H1 (cell line): ENCODE data around the gene FAIM2. TPM values are rescaled to one million over a fixed set of nuclear protein-coding genes. Genes with fewer than 3 reads are reported as not detected.

Source experiments
- CTCF ChIA-PET: fragments of 300-600 bp; sonication (Branson Sonifier 250); formaldehyde crosslinking; loops from one replicate; lab custom pipeline; 2021; ENCODE audit not compliant: partially characterized antibody; lab: Charles Lee
- POLR2A ChIA-PET: fragments of 300-600 bp; sonication (Branson Sonifier 250); formaldehyde crosslinking; loops from one replicate; lab custom pipeline; 2021; ENCODE audit warnings: inconsistent platforms; ENCODE audit not compliant: partially characterized antibody; lab: Charles Lee
- DNase-seq, 2 experiments: peaks; one replicate each; pipeline versions ENCODE4 v3.0.0 to v3.0.0-alpha.2; 2010 to 2022; ENCODE audit warnings: low spot score in 2 of 2, low read depth in 1 of 2, mixed read lengths in 1 of 2
- FAIRE-seq: peaks from 2 replicates; lab custom pipeline; 2011; peaks lifted over from hg19 to GRCh38; lab: Jason Lieb, UNC
- H2AFZ ChIP-seq: 2 replicates; pipeline ENCODE4 v1.8.1; 2012; ENCODE audit warnings: low read length, inconsistent platforms
- H2AK5ac ChIP-seq: 2 replicates; pipeline ENCODE4 v1.6.1; 2013; ENCODE audit warnings: low read depth, low read length
- H2BK120ac ChIP-seq: replicated peaks from 2 replicates; pipeline ENCODE3; 2013; ENCODE audit warnings: low read depth, low read length, inconsistent platforms
- H2BK12ac ChIP-seq: 2 replicates; pipeline ENCODE4 v1.6.1; 2013; ENCODE audit warnings: low read depth, low read length
- H2BK15ac ChIP-seq: 2 replicates; pipeline ENCODE4 v1.6.1; 2013; ENCODE audit warnings: low read length
- H2BK20ac ChIP-seq: 2 replicates; pipeline ENCODE4 v1.6.1; 2013; ENCODE audit warnings: low read length
- H2BK5ac ChIP-seq: 2 replicates; pipeline ENCODE4 v1.6.1; 2013; ENCODE audit warnings: low read depth, low read length
- H3K14ac ChIP-seq: 2 replicates; pipeline ENCODE4 v1.6.1; 2013; ENCODE audit warnings: inconsistent platforms; ENCODE audit not compliant: insufficient read length
- H3K18ac ChIP-seq: 2 replicates; pipeline ENCODE4 v1.6.1; 2013; ENCODE audit warnings: low read length; ENCODE audit errors: extremely low read depth
- H3K23ac ChIP-seq: 2 replicates; pipeline ENCODE4 v1.6.1; 2013; ENCODE audit warnings: inconsistent platforms; ENCODE audit not compliant: insufficient read length
- H3K23me2 ChIP-seq: 2 replicates; pipeline ENCODE4 v1.6.1; 2013; ENCODE audit warnings: low read depth, low read length
- H3K27ac ChIP-seq: 2 replicates; pipeline ENCODE4 v1.6.1; 2011; ENCODE audit warnings: low read depth, low read length, inconsistent platforms
- H3K27me3 ChIP-seq, 4 experiments: replicated peaks in 1 of 4; 1 replicate in 1 of 4; 2 replicates in 3 of 4; pipeline versions ENCODE4 v1.6.1 to v1.8.1; 2011 to 2013; ENCODE audit warnings: low read length in 3 of 4, mild to moderate bottlenecking in 3 of 4, inconsistent platforms in 2 of 4, mixed read lengths in 2 of 4, moderate library complexity in 1 of 4; ENCODE audit not compliant: control insufficient read depth in 3 of 4, insufficient read depth in 3 of 4; ENCODE audit errors: extremely low read depth in 1 of 4
- H3K36me3 ChIP-seq, 4 experiments: 2 replicates each; pipeline versions ENCODE4 v1.6.1 to v1.8.1; 2011 to 2013; ENCODE audit warnings: mild to moderate bottlenecking in 4 of 4, low read length in 3 of 4, moderate library complexity in 2 of 4, control low read depth in 1 of 4, inconsistent platforms in 1 of 4; ENCODE audit not compliant: insufficient read depth in 4 of 4, control insufficient read depth in 2 of 4
- H3K4ac ChIP-seq: replicated peaks from 2 replicates; pipeline ENCODE3; 2013; ENCODE audit warnings: low read length, low read depth, mixed read lengths, inconsistent platforms; ENCODE audit not compliant: insufficient read length
- H3K4me1 ChIP-seq, 4 experiments: replicated peaks in 1 of 4; 1 replicate in 1 of 4; 2 replicates in 3 of 4; pipeline versions ENCODE4 v1.6.1 to v1.8.1; 2011 to 2013; ENCODE audit warnings: low read length in 3 of 4, inconsistent platforms in 2 of 4, mixed read lengths in 1 of 4; ENCODE audit not compliant: insufficient read depth in 4 of 4, control insufficient read depth in 3 of 4
- H3K4me2 ChIP-seq, 2 experiments: 2 replicates each; pipeline versions ENCODE4 v1.6.1 to v1.8.1; 2011 to 2013; ENCODE audit warnings: low read depth in 2 of 2, low read length in 2 of 2, control low read depth in 1 of 2, inconsistent platforms in 1 of 2, mild to moderate bottlenecking in 1 of 2; ENCODE audit not compliant: insufficient read depth in 1 of 2
- H3K4me3 ChIP-seq, 4 experiments: fragments of 200-600, 300-600 bp in 1 of 4; sonication (generic), shearing (Covaris generic), sonication (Bioruptor Twin) in 1 of 4; 2 replicates each; pipeline versions ENCODE4 v1.5.1 to v1.8.1; 2011 to 2016; ENCODE audit warnings: low read length in 4 of 4, low read depth in 3 of 4, control low read depth in 2 of 4, inconsistent platforms in 2 of 4, mild to moderate bottlenecking in 2 of 4, mixed read lengths in 1 of 4, moderate library complexity in 1 of 4; ENCODE audit not compliant: insufficient read depth in 2 of 4; ENCODE audit errors: extremely low read depth in 1 of 4
- H3K56ac ChIP-seq: replicated peaks from 2 replicates; pipeline ENCODE3; 2013; ENCODE audit warnings: low read depth, mild to moderate bottlenecking, mixed read lengths, low read length, inconsistent platforms; ENCODE audit not compliant: insufficient read length
- H3K79me1 ChIP-seq: 2 replicates; pipeline ENCODE4 v1.6.1; 2013; ENCODE audit warnings: low read depth, low read length, control low read depth
- H3K79me2 ChIP-seq, 2 experiments: 2 replicates each; pipeline versions ENCODE4 v1.6.1 to v1.8.1; 2012 to 2013; ENCODE audit warnings: low read length in 2 of 2, mild to moderate bottlenecking in 2 of 2, inconsistent platforms in 1 of 2; ENCODE audit not compliant: insufficient read depth in 2 of 2, control insufficient read depth in 1 of 2
- H3K9ac ChIP-seq, 4 experiments: replicated peaks in 1 of 4; 1 replicate in 1 of 4; 2 replicates in 3 of 4; pipeline versions ENCODE4 v1.6.1 to v1.8.1; 2011 to 2013; ENCODE audit warnings: low read depth in 3 of 4, low read length in 3 of 4, control low read depth in 2 of 4, mild to moderate bottlenecking in 2 of 4, moderate library complexity in 2 of 4, inconsistent platforms in 1 of 4; ENCODE audit errors: extremely low read depth in 1 of 4
- H3K9me3 ChIP-seq, 2 experiments: 2 replicates each; pipeline versions ENCODE4 v1.6.1 to v1.8.1; 2012 to 2013; ENCODE audit warnings: mild to moderate bottlenecking in 2 of 2, moderate library complexity in 2 of 2, control low read depth in 1 of 2, inconsistent platforms in 1 of 2, low read depth in 1 of 2, low read length in 1 of 2, mixed read lengths in 1 of 2; ENCODE audit not compliant: insufficient read depth in 2 of 2
- H4K20me1 ChIP-seq, 2 experiments: replicated peaks in 1 of 2; 2 replicates each; pipeline versions ENCODE3 to v1.8.1; 2011 to 2013; ENCODE audit warnings: inconsistent platforms in 2 of 2, low read length in 2 of 2, mild to moderate bottlenecking in 1 of 2; ENCODE audit not compliant: insufficient read depth in 2 of 2, control insufficient read depth in 1 of 2
- H4K5ac ChIP-seq: 2 replicates; pipeline ENCODE4 v1.6.1; 2013; ENCODE audit warnings: low read length, low read depth, mixed read lengths, inconsistent platforms; ENCODE audit not compliant: insufficient read length
- H4K8ac ChIP-seq: 2 replicates; pipeline ENCODE4 v1.8.0; 2013; ENCODE audit warnings: mild to moderate bottlenecking, moderate library complexity, low read length, inconsistent platforms; ENCODE audit not compliant: insufficient read depth; ENCODE audit errors: extremely low read depth
- H4K91ac ChIP-seq: replicated peaks from 2 replicates; pipeline ENCODE3; 2013; ENCODE audit warnings: low read length, mixed read lengths, inconsistent platforms; ENCODE audit not compliant: insufficient read length
- KDM4A ChIP-seq: IDR thresholded peaks from one replicate; pipeline ENCODE4 v1.7.1; 2012; ENCODE audit warnings: low read depth, mild to moderate bottlenecking, moderate library complexity, low read length, inconsistent platforms; ENCODE audit not compliant: severe bottlenecking
- NANOG ChIP-seq: IDR thresholded peaks from 2 replicates; pipeline ENCODE4 v1.6.1; 2011; ENCODE audit warnings: low read length, low read depth, mild to moderate bottlenecking, inconsistent platforms; ENCODE audit not compliant: insufficient read depth, poor library complexity, severe bottlenecking
- NRF1 ChIP-seq: IDR thresholded peaks from 2 replicates; pipeline ENCODE4 v1.6.1; 2011; ENCODE audit warnings: mild to moderate bottlenecking, low read depth, low read length, improper control_type of control experiment
- POLR2A ChIP-seq, 2 experiments: IDR thresholded peaks; 1 replicate in 1 of 2; 2 replicates in 1 of 2; pipeline ENCODE4 v1.6.1; 2011; ENCODE audit warnings: low read depth in 2 of 2, low read length in 2 of 2, mild to moderate bottlenecking in 2 of 2; ENCODE audit errors: control extremely low read depth in 1 of 2
- POU5F1 ChIP-seq: IDR thresholded peaks from 2 replicates; pipeline ENCODE4 v1.6.1; 2011; ENCODE audit warnings: low read depth, mild to moderate bottlenecking, low read length, moderate library complexity
- RFX5 ChIP-seq: IDR thresholded peaks from 2 replicates; pipeline ENCODE4 v1.6.1; 2011; ENCODE audit warnings: low read depth, low read length, improper control_type of control experiment, borderline replicate concordance
- RXRA ChIP-seq: IDR thresholded peaks from 2 replicates; pipeline ENCODE4 v1.6.1; 2011; ENCODE audit warnings: low read depth, mild to moderate bottlenecking, low read length, moderate library complexity; ENCODE audit not compliant: insufficient read depth
- SIX5 ChIP-seq: IDR thresholded peaks from 2 replicates; pipeline ENCODE4 v1.6.1; 2011; ENCODE audit warnings: mild to moderate bottlenecking, low read depth, low read length
- TBP ChIP-seq: IDR thresholded peaks from 2 replicates; pipeline ENCODE4 v1.6.1; 2011; ENCODE audit warnings: low read depth, low read length, improper control_type of control experiment
- TCF12 ChIP-seq: IDR thresholded peaks from 2 replicates; pipeline ENCODE4 v1.6.1; 2011; ENCODE audit warnings: low read depth, mild to moderate bottlenecking, low read length
- WGBS, 2 experiments: shearing (Covaris generic) in 1 of 2; methylation state at CpG; one replicate each; pipeline versions ENCODE4 v1.1.6 to v1.1.7; 2013 to 2015; ENCODE audit warnings: low lambda C conversion rate in 2 of 2, mixed read lengths in 2 of 2, inconsistent platforms in 1 of 2, low coverage in 1 of 2, missing lambda C conversion rate in 1 of 2; ENCODE audit not compliant: insufficient replicate concordance in 2 of 2, insufficient coverage in 1 of 2, insufficient read length in 1 of 2; ENCODE audit errors: extremely low coverage in 1 of 2, missing lambda C conversion rate in 1 of 2; 5-methylcytosine and 5-hydroxymethylcytosine counted together
- polyA plus RNA-seq, 7 experiments: library from polyadenylated mRNA; depleted of rRNA in 3 of 7; stranded (reverse) in 5 of 7; unstranded in 2 of 7; fragments of >200 nt in 5 of 7; fragments of 200-250 nt in 2 of 7; gene quantifications; 1 replicate in 5 of 7; 2 replicates in 1 of 7; 4 replicates in 1 of 7; pipeline versions ENCODE4 v1.2.1 to v1.2.3, GENCODE V29; 2011 to 2013; ENCODE audit warnings: missing spikeins in 2 of 7, mixed read lengths in 2 of 7
- total RNA-seq: library from RNA; stranded (reverse); fragmentation: NEBNext Ultra II Directional; extraction: Animal tissue kit (Norgen Biotek cat#: 25700); gene quantifications from 2 replicates; pipeline ENCODE4 v1.2.1, GENCODE V29; 2021

FAIM2 gene
- total and polyA plus RNA-seq, 2 of the 8 experiments (the other 6 are each of a cell fraction or from before 2014, with no cell fraction given): 0.89 to 1.3 TPM

GRCh38 chr12:49942921-49943624 is 39.4 kb upstream of the FAIM2 start:
- peaks cover 3 to 17% (median 4%) of the 10 kb centered on the region in 4 experiments; a peak in 6 of 7 replicates for H3K4me1 ChIP-seq
- H3K36me3 ChIP-seq: no peaks in the 10 kb centered on the region
- peak overlapping the region; percentile 71; the same call in 1 of the 2 replicates for H2BK12ac ChIP-seq
- no peaks in the 10 kb centered on the region for H3K79me2 ChIP-seq
- no peak overlapping the region for H4K5ac ChIP-seq
- no peak overlapping the region for H2AFZ ChIP-seq
- H3K14ac ChIP-seq: no peak overlapping the region
- H3K79me1 ChIP-seq: no peaks in the 10 kb centered on the region
- no peak overlapping the region for H2BK120ac ChIP-seq
- no peak overlapping the region for H3K23ac ChIP-seq
- no peak overlapping the region; the same call in 1 of the 2 replicates for H4K8ac ChIP-seq
- H3K9ac ChIP-seq: no peak overlapping the region
- H3K9me3 ChIP-seq: no peaks in the 10 kb centered on the region
- no peak overlapping the region for H2BK15ac ChIP-seq
- TF ChIP-seq POLR2A (IDR thresholded peaks at IDR 0.05; ENCODE audit: control extremely low read depth in 1 of 2, low read depth in 2 of 2, low read length in 2 of 2) (no peak), SIX5 (no peak), RFX5 (no peak), POU5F1 (no peak), NRF1 (no peak), TCF12 (no peak), NANOG (no peak), KDM4A (no peak), TBP (no peak), RXRA (no peak)
- no peak overlapping the region for H3K4me3 ChIP-seq
- ChIA-PET POLR2A (interaction anchor here (0.9 to 1.2 kb wide), 2 partner anchors 12 to 18 kb away, joined by 3 to 4 read pairs; partner anchors contain the start of gene AQP5), CTCF (interaction anchor here (0.7 to 5.1 kb wide), 22 partner anchors 8 to 245 kb away, joined by 3 to 37 read pairs (median 4); no protein-coding TSS in a partner anchor)
- FAIRE-seq: no peak
- no peak overlapping the region for H3K18ac ChIP-seq
- no peak overlapping the region for H4K91ac ChIP-seq
- DNase-seq: no peak
- no peak overlapping the region for H2BK5ac ChIP-seq
- no peak overlapping the region for H3K27ac ChIP-seq
- H3K4me2 ChIP-seq: no peak overlapping the region
- no peak overlapping the region for H2AK5ac ChIP-seq
- no peak overlapping the region for H2BK20ac ChIP-seq
- peaks cover 0 to 1% of the 10 kb centered on the region in 2 experiments for H4K20me1 ChIP-seq
- no peaks in the 10 kb centered on the region; the same call in 1 of the 2 replicates for H3K23me2 ChIP-seq
- WGBS, 2 experiments: 80% methylated on average over 14 of the region's 14 CpGs; no CpG with 5 or more reads in 1 of the 2 experiments
- peaks cover 0 to 3% (median 0%) of the 10 kb centered on the region in 4 experiments; a peak in 1 of 7 replicates for H3K27me3 ChIP-seq
- no peak overlapping the region for H3K56ac ChIP-seq
- H3K4ac ChIP-seq: no peak overlapping the region
